GM12892 (cell line): ENCODE results near the gene LIMA1.

Source experiments
- POLR2A ChIP-seq: IDR thresholded peaks from 2 replicates; pipeline ENCODE4 v1.6.1; 2011; ENCODE audit warnings: low read depth, low read length, control low read depth
- POLR2AphosphoS5 ChIP-seq: IDR thresholded peaks from 2 replicates; pipeline ENCODE4 v1.6.1; 2011; ENCODE audit warnings: low read depth, low read length, control low read depth

GRCh38 chr12:50224026-50224692 lies 59.2 kb downstream of the LIMA1 start:
- TF ChIP-seq POLR2A (no peak), POLR2AphosphoS5 (no peak)
